HEK293 (cell line): Measurements from ENCODE around the gene CARD14.

Experiments used
- CTCF ChIA-PET: fragments of 350-600 bp; formaldehyde crosslinking; extraction: SDS; loops from one replicate; lab custom pipeline; 2021; ENCODE audit warnings: antibody characterized with exemption; lab: Yijun Ruan, JAX
- POLR2A ChIA-PET: fragments of 300-600 bp; formaldehyde crosslinking; extraction: SDS; loops from one replicate; lab custom pipeline; 2020; ENCODE audit warnings: antibody characterized with exemption, inconsistent platforms; lab: Yijun Ruan, JAX
- H3K27ac ChIP-seq: fragments of 200-500 bp; sonication (Bioruptor generic); 2 replicates; pipeline ENCODE4 v1.5.1; 2014; ENCODE audit warnings: low read depth, low read length, control low read depth, inconsistent platforms; ENCODE audit errors: extremely low read depth
- H3K36me3 ChIP-seq, 2 experiments: fragments of 200-500 bp in 1 of 2; sonication (Bioruptor generic) in 1 of 2; 1 replicate in 1 of 2; 2 replicates in 1 of 2; pipeline ENCODE4 v1.5.1; 2014 to 2017; ENCODE audit warnings: inconsistent platforms in 2 of 2, low read length in 2 of 2; ENCODE audit not compliant: control insufficient read depth in 2 of 2, insufficient read depth in 1 of 2
- H3K4me1 ChIP-seq: fragments of 200-500 bp; sonication (Bioruptor generic); 2 replicates; pipeline ENCODE4 v1.5.1; 2014; ENCODE audit warnings: mild to moderate bottlenecking, low read length, inconsistent platforms; ENCODE audit not compliant: control insufficient read depth, insufficient read depth
- H3K4me3 ChIP-seq: 2 replicates; pipeline ENCODE4 v1.5.1; 2011; ENCODE audit warnings: low read depth, mild to moderate bottlenecking, control low read depth, low read length, moderate library complexity
- H3K9me3 ChIP-seq: fragments of 200-500 bp; sonication (Bioruptor generic); 2 replicates; pipeline ENCODE4 v1.5.1; 2014; ENCODE audit warnings: low read depth, low read length, inconsistent platforms; ENCODE audit not compliant: control insufficient read depth, insufficient read depth
- BCL11A ChIP-seq: fragments of 450-650 bp; formaldehyde crosslinking; IDR thresholded peaks from 2 replicates; pipeline ENCODE4 v1.5.1; 2016; ENCODE audit warnings: low read depth, missing biosample characterization, missing genetic modification characterization
- GLIS1 ChIP-seq: fragments of 450-650 bp; formaldehyde crosslinking; IDR thresholded peaks from 2 replicates; pipeline ENCODE4 v1.5.1; 2016; ENCODE audit warnings: missing biosample characterization, missing genetic modification characterization
- GLIS2 ChIP-seq: fragments of 450-650 bp; formaldehyde crosslinking; IDR thresholded peaks from 2 replicates; pipeline ENCODE4 v1.5.1; 2016; ENCODE audit warnings: missing biosample characterization, missing genetic modification characterization
- MZF1 ChIP-seq: fragments of 450-650 bp; formaldehyde crosslinking; IDR thresholded peaks from 2 replicates; pipeline ENCODE4 v1.5.1; 2017; ENCODE audit warnings: missing biosample characterization, missing genetic modification characterization, borderline replicate concordance
- OSR2 ChIP-seq: fragments of 450-650 bp; formaldehyde crosslinking; IDR thresholded peaks from 2 replicates; pipeline ENCODE4 v1.5.1; 2016; ENCODE audit warnings: missing biosample characterization, missing genetic modification characterization
- OVOL3 ChIP-seq: fragments of 450-650 bp; formaldehyde crosslinking; IDR thresholded peaks from 2 replicates; pipeline ENCODE4 v1.5.1; 2016; ENCODE audit warnings: missing biosample characterization, missing genetic modification characterization
- SP7 ChIP-seq: fragments of 450-650 bp; formaldehyde crosslinking; IDR thresholded peaks from 2 replicates; pipeline ENCODE4 v1.5.1; 2016; ENCODE audit warnings: missing biosample characterization, missing genetic modification characterization
- ZBTB17 ChIP-seq: fragments of 450-650 bp; formaldehyde crosslinking; IDR thresholded peaks from 2 replicates; pipeline ENCODE4 v1.5.1; 2016; ENCODE audit warnings: missing biosample characterization, missing genetic modification characterization
- ZFP3 ChIP-seq: fragments of 450-650 bp; formaldehyde crosslinking; IDR thresholded peaks from 2 replicates; pipeline ENCODE4 v1.5.1; 2016; ENCODE audit warnings: low read depth, missing biosample characterization, missing genetic modification characterization
- ZNF10 ChIP-seq: fragments of 450-650 bp; formaldehyde crosslinking; IDR thresholded peaks from 2 replicates; pipeline ENCODE4 v1.5.1; 2017; ENCODE audit warnings: missing biosample characterization, missing genetic modification characterization
- ZNF157 ChIP-seq: fragments of 450-650 bp; formaldehyde crosslinking; IDR thresholded peaks from 2 replicates; pipeline ENCODE4 v1.5.1; 2016; ENCODE audit warnings: missing biosample characterization, missing genetic modification characterization
- ZNF169 ChIP-seq: fragments of 450-650 bp; formaldehyde crosslinking; IDR thresholded peaks from 2 replicates; pipeline ENCODE4 v1.5.1; 2016; ENCODE audit warnings: missing biosample characterization, missing genetic modification characterization
- ZNF2 ChIP-seq: fragments of 450-650 bp; formaldehyde crosslinking; IDR thresholded peaks from 2 replicates; pipeline ENCODE4 v1.5.1; 2016; ENCODE audit warnings: missing biosample characterization, missing genetic modification characterization
- ZNF221 ChIP-seq: fragments of 450-650 bp; formaldehyde crosslinking; IDR thresholded peaks from 2 replicates; pipeline ENCODE4 v1.5.1; 2017; ENCODE audit warnings: missing biosample characterization, missing genetic modification characterization, borderline replicate concordance
- ZNF280D ChIP-seq: fragments of 450-650 bp; formaldehyde crosslinking; IDR thresholded peaks from 2 replicates; pipeline ENCODE4 v1.5.1; 2016; ENCODE audit warnings: missing biosample characterization, missing genetic modification characterization
- ZNF585B ChIP-seq: fragments of 450-650 bp; formaldehyde crosslinking; IDR thresholded peaks from 2 replicates; pipeline ENCODE4 v1.5.1; 2016; ENCODE audit warnings: missing biosample characterization, missing genetic modification characterization
- ZNF624 ChIP-seq: fragments of 450-650 bp; formaldehyde crosslinking; IDR thresholded peaks from 2 replicates; pipeline ENCODE4 v1.5.1; 2017; ENCODE audit warnings: missing biosample characterization, missing genetic modification characterization
- ZNF654 ChIP-seq: fragments of 450-650 bp; formaldehyde crosslinking; IDR thresholded peaks from 2 replicates; pipeline ENCODE4 v1.5.1; 2016; ENCODE audit warnings: low read depth, missing biosample characterization, missing genetic modification characterization
- ZNF692 ChIP-seq: fragments of 450-650 bp; formaldehyde crosslinking; IDR thresholded peaks from 2 replicates; pipeline ENCODE4 v1.5.1; 2016; ENCODE audit warnings: missing biosample characterization, missing genetic modification characterization
- ZNF704 ChIP-seq: fragments of 450-650 bp; formaldehyde crosslinking; IDR thresholded peaks from 2 replicates; pipeline ENCODE4 v1.5.1; 2016; ENCODE audit warnings: missing biosample characterization, missing genetic modification characterization
- ZNF747 ChIP-seq: fragments of 450-650 bp; formaldehyde crosslinking; IDR thresholded peaks from 2 replicates; pipeline ENCODE4 v1.5.1; 2016; ENCODE audit warnings: missing biosample characterization, missing genetic modification characterization
- TF ChIP-seq, protein P1 (sequence below): fragments of 450-650 bp; formaldehyde crosslinking; IDR thresholded peaks from 2 replicates; pipeline ENCODE4 v1.5.1; 2017; ENCODE audit warnings: missing biosample characterization, missing genetic modification characterization
- TF ChIP-seq, protein P2 (sequence below): fragments of 450-650 bp; formaldehyde crosslinking; IDR thresholded peaks from 2 replicates; pipeline ENCODE4 v1.5.1; 2016; ENCODE audit warnings: missing biosample characterization, missing genetic modification characterization

Gene CARD14

GRCh38 chr17:80227156-80227555, 57.3 kb downstream of the CARD14 start:
- Histone ChIP-seq H3K36me3 (peaks cover 12 to 57% of the 10 kb centered on the region in 2 experiments), H3K9me3 (no peaks in the 10 kb centered on the region), H3K4me3 (no peak overlapping the region)
- TF ChIP-seq ZNF624 = no peak
- TF ChIP-seq GLIS1 (tag by site-specific recombination) = no peak
- TF ChIP-seq OVOL3 (tag by site-specific recombination) = no peak
- TF ChIP-seq, all 188 proteins: peak for 0
- POLR2A ChIA-PET = interaction anchor here (0.6 kb wide), 2 partner anchors 28 to 209 kb away, joined by 3 to 5 read pairs; no protein-coding TSS in a partner anchor
- H3K4me1 ChIP-seq = no peaks in the 10 kb centered on the region
- H3K27ac ChIP-seq = no peak overlapping the region
- CTCF ChIA-PET = interaction anchor here (0.6 to 0.8 kb wide), 4 partner anchors 10 to 1047 kb away, joined by 3 to 5 read pairs (median 3); no protein-coding TSS in a partner anchor

- no peaks in the 10 kb centered on the region for H3K4me1 ChIP-seq
- TF ChIP-seq ZNF2 (tag by site-specific recombination) = no peak
- TF ChIP-seq GLIS2 (tag by site-specific recombination) = no peak
- TF ChIP-seq ZBTB17 (tag by site-specific recombination) = no peak
- no peak for TF ChIP-seq ZNF654 (tag by site-specific recombination)
- CTCF ChIA-PET = interaction anchor here (0.7 to 0.8 kb wide), 3 partner anchors 10 to 1046 kb away, joined by 3 to 5 read pairs (median 3); no protein-coding TSS in a partner anchor
- POLR2A ChIA-PET = interaction anchor here (0.6 kb wide), 2 partner anchors 29 to 209 kb away, joined by 3 to 5 read pairs; no protein-coding TSS in a partner anchor
- no peak overlapping the region for H3K27ac ChIP-seq
- peaks cover 17 to 58% of the 10 kb centered on the region in 2 experiments for H3K36me3 ChIP-seq
- no peaks in the 10 kb centered on the region for H3K9me3 ChIP-seq
- no peak overlapping the region for H3K4me3 ChIP-seq
Observed at GRCh38 chr17:80227666-80228065, 57.8 kb downstream of the CARD14 start.

GRCh38 chr17:80228477-80228876, 58.6 kb downstream of the CARD14 start:
- Histone ChIP-seq H3K27ac (no peak overlapping the region), H3K4me1 (no peaks in the 10 kb centered on the region), H3K9me3 (no peaks in the 10 kb centered on the region), H3K36me3 (peaks cover 20 to 59% of the 10 kb centered on the region in 2 experiments), H3K4me3 (no peak overlapping the region)
- ChIA-PET CTCF (no interaction called here), POLR2A (no interaction called here)
- TF ChIP-seq ZFP3 (tag by site-specific recombination) (no peak), ZNF221 (no peak), ZNF585B (no peak), OSR2 (tag by site-specific recombination) (no peak), MZF1 (tag by site-specific recombination) (no peak), ZNF10 (tag by site-specific recombination) (no peak), ZNF280D (tag by site-specific recombination) (no peak), ZNF704 (no peak), BCL11A (no peak), ZNF157 (tag by site-specific recombination) (no peak), SP7 (tag by site-specific recombination) (no peak), ZNF747 (no peak), ZNF169 (tag by site-specific recombination) (no peak), ZNF692 (tag by site-specific recombination) (no peak)
- TF ChIP-seq, protein P1, sequence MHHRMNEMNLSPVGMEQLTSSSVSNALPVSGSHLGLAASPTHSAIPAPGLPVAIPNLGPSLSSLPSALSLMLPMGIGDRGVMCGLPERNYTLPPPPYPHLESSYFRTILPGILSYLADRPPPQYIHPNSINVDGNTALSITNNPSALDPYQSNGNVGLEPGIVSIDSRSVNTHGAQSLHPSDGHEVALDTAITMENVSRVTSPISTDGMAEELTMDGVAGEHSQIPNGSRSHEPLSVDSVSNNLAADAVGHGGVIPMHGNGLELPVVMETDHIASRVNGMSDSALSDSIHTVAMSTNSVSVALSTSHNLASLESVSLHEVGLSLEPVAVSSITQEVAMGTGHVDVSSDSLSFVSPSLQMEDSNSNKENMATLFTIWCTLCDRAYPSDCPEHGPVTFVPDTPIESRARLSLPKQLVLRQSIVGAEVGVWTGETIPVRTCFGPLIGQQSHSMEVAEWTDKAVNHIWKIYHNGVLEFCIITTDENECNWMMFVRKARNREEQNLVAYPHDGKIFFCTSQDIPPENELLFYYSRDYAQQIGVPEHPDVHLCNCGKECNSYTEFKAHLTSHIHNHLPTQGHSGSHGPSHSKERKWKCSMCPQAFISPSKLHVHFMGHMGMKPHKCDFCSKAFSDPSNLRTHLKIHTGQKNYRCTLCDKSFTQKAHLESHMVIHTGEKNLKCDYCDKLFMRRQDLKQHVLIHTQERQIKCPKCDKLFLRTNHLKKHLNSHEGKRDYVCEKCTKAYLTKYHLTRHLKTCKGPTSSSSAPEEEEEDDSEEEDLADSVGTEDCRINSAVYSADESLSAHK (tag by site-specific recombination) = no peak
- TF ChIP-seq, protein P2, sequence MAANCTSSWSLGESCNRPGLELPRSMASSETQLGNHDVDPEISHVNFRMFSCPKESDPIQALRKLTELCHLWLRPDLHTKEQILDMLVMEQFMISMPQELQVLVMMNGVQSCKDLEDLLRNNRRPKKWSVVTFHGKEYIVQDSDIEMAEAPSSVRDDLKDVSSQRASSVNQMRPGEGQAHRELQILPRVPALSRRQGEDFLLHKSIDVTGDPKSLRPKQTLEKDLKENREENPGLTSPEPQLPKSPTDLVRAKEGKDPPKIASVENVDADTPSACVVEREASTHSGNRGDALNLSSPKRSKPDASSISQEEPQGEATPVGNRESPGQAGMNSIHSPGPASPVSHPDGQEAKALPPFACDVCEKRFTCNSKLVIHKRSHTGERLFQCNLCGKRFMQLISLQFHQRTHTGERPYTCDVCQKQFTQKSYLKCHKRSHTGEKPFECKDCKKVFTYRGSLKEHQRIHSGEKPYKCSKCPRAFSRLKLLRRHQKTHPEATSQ = no peak
